Fibroblast of upper back skin (primary cell): Measurements from ENCODE around the gene FEM1B.
A peak's percentile ranks its signal among the peaks of the same experiment; 100 is the strongest.
"Not testable (repeated sequence)": the region's sequence is repeated elsewhere in the genome, so short reads cannot be mapped to it uniquely, and the experiment has no call there.

ENCODE experiments used
- DNase-seq: peaks from one replicate; pipeline ENCODE4 v3.0.0-alpha.2; 2013

The FEM1B gene

DNA sequence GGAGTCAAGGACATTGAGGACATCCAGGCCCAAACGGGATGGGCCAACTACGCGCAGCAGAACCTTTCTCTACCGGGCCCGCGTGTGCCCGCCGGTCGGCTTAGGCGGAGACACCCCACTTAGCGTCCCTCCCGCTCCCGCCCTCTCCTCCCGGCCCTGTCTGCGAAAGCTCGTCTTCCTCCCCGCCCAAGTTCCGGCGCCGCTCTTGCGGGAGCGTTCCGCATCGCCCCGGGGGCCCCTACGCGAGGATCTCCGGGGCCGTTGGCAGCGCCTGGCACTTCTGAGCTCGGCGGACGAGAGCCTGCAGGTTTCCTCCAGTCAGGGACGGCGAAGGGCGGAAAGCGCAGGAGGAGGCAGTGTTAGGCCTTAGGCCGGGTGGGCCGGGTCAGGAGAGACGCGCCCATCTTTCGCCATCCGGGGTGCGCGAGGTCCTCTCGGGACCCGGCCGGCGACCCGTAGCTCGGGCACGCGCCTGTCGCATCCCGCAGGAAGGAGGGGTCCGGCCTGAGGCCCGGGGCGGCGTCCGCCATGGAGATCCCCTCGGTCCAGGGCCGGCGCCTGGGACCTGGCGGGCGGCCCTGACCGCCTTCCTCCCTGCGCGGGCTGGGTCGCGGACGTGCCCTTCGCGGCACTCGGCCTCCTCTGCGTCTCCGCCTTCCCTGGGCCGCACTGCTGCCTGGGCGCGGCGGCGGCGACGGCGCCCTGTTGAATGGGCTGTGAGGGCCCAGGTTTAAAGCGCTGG is at the start of gene FEM1B:
Gene FEM1B, plus strand, starts transcription at position 143 of the 742 bp plus-strand sequence. CDS start 673 bp downstream, outside the sequence.
- DNase-seq: peak; percentile 89

- no peak for DNase-seq
Measured at GRCh38 chr15:68228143-68228970, 49.2 kb upstream of the FEM1B start.

DNA sequence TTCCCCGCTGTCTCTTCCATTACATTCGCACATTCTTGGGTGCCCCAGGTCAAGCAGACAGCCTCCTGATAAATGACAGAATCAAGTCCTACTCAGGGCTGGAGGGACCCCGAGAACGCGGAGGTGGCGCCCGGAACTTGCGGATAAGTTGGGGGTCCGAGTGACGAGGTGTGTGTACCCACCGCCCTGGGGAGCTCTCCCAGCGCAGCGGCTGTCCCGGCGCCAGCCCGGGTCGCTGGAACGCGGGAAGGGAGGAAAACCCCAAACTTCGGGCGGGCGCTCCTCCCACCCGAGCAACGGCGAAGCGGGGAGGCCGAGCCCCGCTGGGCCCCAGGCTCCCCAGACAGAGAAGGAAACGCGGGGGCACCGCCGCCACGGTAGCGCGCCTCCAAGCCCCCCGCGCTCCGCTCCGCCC is 48.6 kb upstream of the FEM1B start:
- DNase-seq: no peak

- peak; percentile 75 for DNase-seq
Measured at GRCh38 chr15:68229386-68230156, 48.0 kb upstream of the FEM1B start, which contains the start of gene CLN6. CLN6 (minus strand) TSS chr15:68229728; CDS start chr15:68229584, 144 bp downstream.

- peak; percentile 19 for DNase-seq
Measured at GRCh38 chr15:68230157-68231100, 47.1 kb upstream of the FEM1B start.

DNA sequence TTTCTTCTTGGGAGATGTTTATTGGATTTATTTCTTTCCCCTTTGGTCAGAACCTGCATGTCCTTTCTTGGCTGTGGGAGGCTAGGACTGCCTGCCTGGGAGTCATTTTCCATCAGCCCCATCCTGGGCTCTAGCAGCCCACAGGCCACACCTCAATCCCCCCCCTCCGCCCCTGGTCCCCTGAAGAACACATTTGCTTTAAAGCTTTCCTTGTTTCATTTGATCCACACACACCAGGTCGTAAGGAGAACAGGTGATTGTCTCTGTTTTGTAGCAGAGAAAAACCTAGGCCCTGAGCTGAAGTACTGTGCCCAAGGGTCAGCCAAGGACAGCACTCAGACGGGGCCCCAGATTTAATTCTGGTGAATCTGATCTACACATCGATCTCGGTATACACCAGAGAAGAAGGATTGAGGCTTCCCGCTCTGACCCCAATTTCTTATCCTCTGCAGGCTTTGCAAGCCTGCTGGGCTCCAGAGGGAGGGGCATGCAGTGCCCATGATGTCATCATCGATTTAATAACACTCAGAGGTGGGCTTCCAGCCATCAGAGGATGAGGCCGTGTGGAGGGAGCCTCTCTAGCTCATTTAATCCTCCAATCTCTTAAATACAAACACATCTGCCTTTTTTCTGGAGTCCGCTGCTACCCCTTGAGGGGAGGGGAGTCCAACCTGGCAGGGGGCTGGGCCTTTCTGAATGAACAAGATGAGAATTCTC is 46.3 kb upstream of the FEM1B start:
- no peak for DNase-seq

GRCh38 chr15:68232449-68232848 is 45.1 kb upstream of the FEM1B start:
- no peak for DNase-seq

GRCh38 chr15:68232937-68233336 is 44.6 kb upstream of the FEM1B start:
- DNase-seq: no peak

- DNase-seq: no peak
Measured at GRCh38 chr15:68234060-68234459, 43.5 kb upstream of the FEM1B start.

DNA sequence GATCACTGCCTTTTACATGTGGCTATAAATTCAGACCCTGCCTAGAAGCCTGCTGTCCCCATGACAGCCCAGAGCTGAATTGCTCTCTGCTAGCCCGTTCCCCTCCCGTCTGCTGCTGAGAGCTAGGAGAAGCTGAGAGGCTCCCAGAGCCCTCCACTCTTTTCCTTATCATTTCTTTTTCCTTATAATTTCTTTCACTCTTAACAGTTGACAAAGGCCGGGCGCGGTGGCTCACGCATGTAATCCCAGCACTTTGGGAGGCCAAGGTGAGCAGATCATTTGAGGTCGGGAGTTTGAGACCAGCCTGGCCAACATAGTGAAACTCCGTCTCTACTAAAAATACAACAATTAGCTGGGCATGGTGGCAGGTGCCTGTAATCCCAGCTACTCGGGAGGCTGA is 43.0 kb upstream of the FEM1B start:
- DNase-seq: not testable (repeated sequence)

- DNase-seq: no peak
Measured at GRCh38 chr15:68235022-68235421, 42.5 kb upstream of the FEM1B start.

DNA sequence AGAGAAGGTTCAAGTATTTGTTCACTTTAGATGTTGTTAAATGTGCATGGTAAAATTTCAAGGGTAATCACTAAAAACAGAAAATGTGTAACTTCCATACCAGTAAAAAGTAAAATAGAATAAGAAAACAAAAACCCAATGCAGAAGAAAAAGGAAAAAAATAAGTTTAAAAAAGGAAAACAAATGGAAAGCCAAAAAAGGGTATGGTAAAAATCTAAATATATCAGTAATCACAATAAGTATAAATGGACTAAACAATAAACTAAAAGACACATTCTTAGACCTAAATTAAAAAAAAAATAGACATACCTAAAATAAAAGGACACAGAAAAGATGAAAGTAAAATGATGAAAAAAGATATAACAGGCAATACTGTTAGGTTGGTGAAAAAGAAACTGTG is 38.5 kb upstream of the FEM1B start:
- no peak for DNase-seq

DNA sequence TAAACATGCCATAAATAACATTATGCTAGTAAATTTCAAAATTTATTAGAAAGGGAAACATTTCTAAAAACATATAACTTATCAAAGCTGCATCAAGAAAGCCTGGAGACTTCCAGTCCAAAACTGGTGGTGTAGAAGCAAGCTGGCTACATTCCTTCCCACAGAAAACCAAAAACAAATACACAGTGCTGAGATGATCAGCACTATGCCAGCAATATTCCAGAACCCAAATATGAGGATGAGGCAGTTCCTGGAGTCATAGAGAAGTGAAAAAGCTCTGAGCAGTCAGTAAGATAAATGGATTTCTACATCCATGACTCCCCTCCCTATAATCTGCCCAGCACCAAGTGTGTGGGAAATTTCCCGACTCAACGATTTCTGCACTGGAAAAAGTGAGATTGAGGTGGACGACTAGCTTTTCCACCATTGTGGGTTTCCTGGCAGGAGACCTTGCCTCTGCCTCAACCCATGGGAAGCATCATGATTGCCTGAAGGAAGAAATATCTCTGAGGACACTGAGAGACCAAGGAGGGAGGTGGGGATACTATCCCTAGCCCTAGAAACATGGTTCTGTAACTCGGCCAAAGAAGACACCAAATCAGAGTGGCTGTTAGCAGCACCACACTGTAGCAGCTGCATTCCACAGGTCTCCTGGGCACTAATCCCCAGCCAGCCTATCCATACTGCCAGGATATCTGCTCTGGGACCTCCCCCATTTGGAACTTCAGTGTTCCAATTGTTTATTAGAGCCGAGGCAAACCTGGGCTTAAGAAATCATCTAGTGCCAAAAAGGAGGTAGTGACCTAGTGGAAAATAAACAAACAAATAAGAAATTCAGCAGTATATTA is 36.2 kb upstream of the FEM1B start:
- DNase-seq: no peak

- DNase-seq: no peak
Measured at GRCh38 chr15:68244235-68244634, 33.3 kb upstream of the FEM1B start.

- no peak for DNase-seq
Measured at GRCh38 chr15:68249058-68249713, 28.4 kb upstream of the FEM1B start.

DNA sequence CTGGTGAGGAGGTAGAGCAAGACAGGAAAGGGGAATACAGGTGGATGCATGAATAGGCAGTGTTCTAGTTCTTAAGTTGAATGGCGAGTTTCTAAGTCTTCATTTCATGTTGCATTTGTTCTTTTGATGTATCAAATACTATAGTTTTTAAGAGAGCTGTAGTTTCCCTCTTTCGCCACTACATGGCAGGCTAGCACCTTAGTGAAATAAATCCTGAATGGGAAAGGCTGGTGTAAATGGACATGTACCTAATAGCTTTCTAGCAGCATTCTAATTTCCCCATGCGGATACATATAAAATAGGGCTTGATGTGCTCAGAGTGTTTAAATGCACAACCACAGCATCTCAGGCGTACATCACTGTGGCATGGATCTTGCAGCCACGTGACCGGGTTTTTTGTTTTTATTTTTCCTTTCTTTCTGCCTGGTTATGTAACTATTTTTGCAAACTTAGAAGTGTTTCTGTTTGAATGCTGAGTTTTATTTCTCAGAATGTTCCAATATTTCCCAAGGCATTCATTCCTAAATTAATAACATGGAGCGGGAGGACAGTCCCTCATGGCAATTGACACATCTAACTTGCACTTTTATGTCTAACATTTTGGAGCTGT is 24.5 kb upstream of the FEM1B start:
- DNase-seq: peak; percentile 81

GRCh38 chr15:68256675-68257450 is 20.7 kb upstream of the FEM1B start:
- peak; percentile 77 for DNase-seq

GRCh38 chr15:68258692-68259091 is 18.9 kb upstream of the FEM1B start:
- DNase-seq: no peak

- DNase-seq: no peak
Measured at GRCh38 chr15:68259883-68260282, 17.7 kb upstream of the FEM1B start.
